H1 (cell line): Measurements from ENCODE around the gene GIT1. TPM values are rescaled to one million over a fixed set of nuclear protein-coding genes. Genes with fewer than 3 reads are reported as not detected.

Experiments used
- CTCF ChIA-PET: fragments of 300-600 bp; sonication (Branson Sonifier 250); formaldehyde crosslinking; loops from one replicate; lab custom pipeline; 2021; ENCODE audit not compliant: partially characterized antibody; lab: Charles Lee
- POLR2A ChIA-PET: fragments of 300-600 bp; sonication (Branson Sonifier 250); formaldehyde crosslinking; loops from one replicate; lab custom pipeline; 2021; ENCODE audit warnings: inconsistent platforms; ENCODE audit not compliant: partially characterized antibody; lab: Charles Lee
- DNase-seq, 2 experiments: peaks; one replicate each; pipeline versions ENCODE4 v3.0.0 to v3.0.0-alpha.2; 2010 to 2022; ENCODE audit warnings: low spot score in 2 of 2, low read depth in 1 of 2, mixed read lengths in 1 of 2
- FAIRE-seq: peaks from 2 replicates; lab custom pipeline; 2011; peaks lifted over from hg19 to GRCh38; lab: Jason Lieb, UNC
- H2AFZ ChIP-seq: 2 replicates; pipeline ENCODE4 v1.8.1; 2012; ENCODE audit warnings: low read length, inconsistent platforms
- H2AK5ac ChIP-seq: 2 replicates; pipeline ENCODE4 v1.6.1; 2013; ENCODE audit warnings: low read depth, low read length
- H2BK120ac ChIP-seq: replicated peaks from 2 replicates; pipeline ENCODE3; 2013; ENCODE audit warnings: low read depth, low read length, inconsistent platforms
- H2BK12ac ChIP-seq: 2 replicates; pipeline ENCODE4 v1.6.1; 2013; ENCODE audit warnings: low read depth, low read length
- H2BK15ac ChIP-seq: 2 replicates; pipeline ENCODE4 v1.6.1; 2013; ENCODE audit warnings: low read length
- H2BK20ac ChIP-seq: 2 replicates; pipeline ENCODE4 v1.6.1; 2013; ENCODE audit warnings: low read length
- H2BK5ac ChIP-seq: 2 replicates; pipeline ENCODE4 v1.6.1; 2013; ENCODE audit warnings: low read depth, low read length
- H3K14ac ChIP-seq: 2 replicates; pipeline ENCODE4 v1.6.1; 2013; ENCODE audit warnings: inconsistent platforms; ENCODE audit not compliant: insufficient read length
- H3K18ac ChIP-seq: 2 replicates; pipeline ENCODE4 v1.6.1; 2013; ENCODE audit warnings: low read length; ENCODE audit errors: extremely low read depth
- H3K23ac ChIP-seq: 2 replicates; pipeline ENCODE4 v1.6.1; 2013; ENCODE audit warnings: inconsistent platforms; ENCODE audit not compliant: insufficient read length
- H3K23me2 ChIP-seq: 2 replicates; pipeline ENCODE4 v1.6.1; 2013; ENCODE audit warnings: low read depth, low read length
- H3K27ac ChIP-seq: 2 replicates; pipeline ENCODE4 v1.6.1; 2011; ENCODE audit warnings: low read depth, low read length, inconsistent platforms
- H3K27me3 ChIP-seq, 4 experiments: replicated peaks in 1 of 4; 1 replicate in 1 of 4; 2 replicates in 3 of 4; pipeline versions ENCODE4 v1.6.1 to v1.8.1; 2011 to 2013; ENCODE audit warnings: low read length in 3 of 4, mild to moderate bottlenecking in 3 of 4, inconsistent platforms in 2 of 4, mixed read lengths in 2 of 4, moderate library complexity in 1 of 4; ENCODE audit not compliant: control insufficient read depth in 3 of 4, insufficient read depth in 3 of 4; ENCODE audit errors: extremely low read depth in 1 of 4
- H3K36me3 ChIP-seq, 4 experiments: 2 replicates each; pipeline versions ENCODE4 v1.6.1 to v1.8.1; 2011 to 2013; ENCODE audit warnings: mild to moderate bottlenecking in 4 of 4, low read length in 3 of 4, moderate library complexity in 2 of 4, control low read depth in 1 of 4, inconsistent platforms in 1 of 4; ENCODE audit not compliant: insufficient read depth in 4 of 4, control insufficient read depth in 2 of 4
- H3K4ac ChIP-seq: replicated peaks from 2 replicates; pipeline ENCODE3; 2013; ENCODE audit warnings: low read length, low read depth, mixed read lengths, inconsistent platforms; ENCODE audit not compliant: insufficient read length
- H3K4me1 ChIP-seq, 4 experiments: replicated peaks in 1 of 4; 1 replicate in 1 of 4; 2 replicates in 3 of 4; pipeline versions ENCODE4 v1.6.1 to v1.8.1; 2011 to 2013; ENCODE audit warnings: low read length in 3 of 4, inconsistent platforms in 2 of 4, mixed read lengths in 1 of 4; ENCODE audit not compliant: insufficient read depth in 4 of 4, control insufficient read depth in 3 of 4
- H3K4me2 ChIP-seq, 2 experiments: 2 replicates each; pipeline versions ENCODE4 v1.6.1 to v1.8.1; 2011 to 2013; ENCODE audit warnings: low read depth in 2 of 2, low read length in 2 of 2, control low read depth in 1 of 2, inconsistent platforms in 1 of 2, mild to moderate bottlenecking in 1 of 2; ENCODE audit not compliant: insufficient read depth in 1 of 2
- H3K4me3 ChIP-seq, 4 experiments: fragments of 200-600, 300-600 bp in 1 of 4; sonication (generic), shearing (Covaris generic), sonication (Bioruptor Twin) in 1 of 4; 2 replicates each; pipeline versions ENCODE4 v1.5.1 to v1.8.1; 2011 to 2016; ENCODE audit warnings: low read length in 4 of 4, low read depth in 3 of 4, control low read depth in 2 of 4, inconsistent platforms in 2 of 4, mild to moderate bottlenecking in 2 of 4, mixed read lengths in 1 of 4, moderate library complexity in 1 of 4; ENCODE audit not compliant: insufficient read depth in 2 of 4; ENCODE audit errors: extremely low read depth in 1 of 4
- H3K56ac ChIP-seq: replicated peaks from 2 replicates; pipeline ENCODE3; 2013; ENCODE audit warnings: low read depth, mild to moderate bottlenecking, mixed read lengths, low read length, inconsistent platforms; ENCODE audit not compliant: insufficient read length
- H3K79me1 ChIP-seq: 2 replicates; pipeline ENCODE4 v1.6.1; 2013; ENCODE audit warnings: low read depth, low read length, control low read depth
- H3K79me2 ChIP-seq, 2 experiments: 2 replicates each; pipeline versions ENCODE4 v1.6.1 to v1.8.1; 2012 to 2013; ENCODE audit warnings: low read length in 2 of 2, mild to moderate bottlenecking in 2 of 2, inconsistent platforms in 1 of 2; ENCODE audit not compliant: insufficient read depth in 2 of 2, control insufficient read depth in 1 of 2
- H3K9ac ChIP-seq, 4 experiments: replicated peaks in 1 of 4; 1 replicate in 1 of 4; 2 replicates in 3 of 4; pipeline versions ENCODE4 v1.6.1 to v1.8.1; 2011 to 2013; ENCODE audit warnings: low read depth in 3 of 4, low read length in 3 of 4, control low read depth in 2 of 4, mild to moderate bottlenecking in 2 of 4, moderate library complexity in 2 of 4, inconsistent platforms in 1 of 4; ENCODE audit errors: extremely low read depth in 1 of 4
- H3K9me3 ChIP-seq, 2 experiments: 2 replicates each; pipeline versions ENCODE4 v1.6.1 to v1.8.1; 2012 to 2013; ENCODE audit warnings: mild to moderate bottlenecking in 2 of 2, moderate library complexity in 2 of 2, control low read depth in 1 of 2, inconsistent platforms in 1 of 2, low read depth in 1 of 2, low read length in 1 of 2, mixed read lengths in 1 of 2; ENCODE audit not compliant: insufficient read depth in 2 of 2
- H4K20me1 ChIP-seq, 2 experiments: replicated peaks in 1 of 2; 2 replicates each; pipeline versions ENCODE3 to v1.8.1; 2011 to 2013; ENCODE audit warnings: inconsistent platforms in 2 of 2, low read length in 2 of 2, mild to moderate bottlenecking in 1 of 2; ENCODE audit not compliant: insufficient read depth in 2 of 2, control insufficient read depth in 1 of 2
- H4K5ac ChIP-seq: 2 replicates; pipeline ENCODE4 v1.6.1; 2013; ENCODE audit warnings: low read length, low read depth, mixed read lengths, inconsistent platforms; ENCODE audit not compliant: insufficient read length
- H4K8ac ChIP-seq: 2 replicates; pipeline ENCODE4 v1.8.0; 2013; ENCODE audit warnings: mild to moderate bottlenecking, moderate library complexity, low read length, inconsistent platforms; ENCODE audit not compliant: insufficient read depth; ENCODE audit errors: extremely low read depth
- H4K91ac ChIP-seq: replicated peaks from 2 replicates; pipeline ENCODE3; 2013; ENCODE audit warnings: low read length, mixed read lengths, inconsistent platforms; ENCODE audit not compliant: insufficient read length
- BRCA1 ChIP-seq: IDR thresholded peaks from 2 replicates; pipeline ENCODE4 v1.6.1; 2012; ENCODE audit warnings: low read depth, low read length, improper control_type of control experiment
- HDAC6 ChIP-seq: IDR thresholded peaks from one replicate; pipeline ENCODE4 v1.7.1; 2012; ENCODE audit warnings: low read depth, mild to moderate bottlenecking, inconsistent platforms, low read length, moderate library complexity
- MAFK ChIP-seq: IDR thresholded peaks from 2 replicates; pipeline ENCODE4 v1.6.1; 2012; ENCODE audit warnings: low read depth, mild to moderate bottlenecking, improper control_type of control experiment, low read length
- SP2 ChIP-seq: IDR thresholded peaks from 2 replicates; pipeline ENCODE4 v1.6.1; 2012; ENCODE audit warnings: mild to moderate bottlenecking, low read length, inconsistent platforms
- SUZ12 ChIP-seq: fragments of 200-600 bp; sonication (generic); IDR thresholded peaks from 2 replicates; pipeline ENCODE4 v1.6.1; 2012; ENCODE audit warnings: mild to moderate bottlenecking, inconsistent platforms, low read length, moderate library complexity, mixed read lengths
- WGBS, 2 experiments: shearing (Covaris generic) in 1 of 2; methylation state at CpG; one replicate each; pipeline versions ENCODE4 v1.1.6 to v1.1.7; 2013 to 2015; ENCODE audit warnings: low lambda C conversion rate in 2 of 2, mixed read lengths in 2 of 2, inconsistent platforms in 1 of 2, low coverage in 1 of 2, missing lambda C conversion rate in 1 of 2; ENCODE audit not compliant: insufficient replicate concordance in 2 of 2, insufficient coverage in 1 of 2, insufficient read length in 1 of 2; ENCODE audit errors: extremely low coverage in 1 of 2, missing lambda C conversion rate in 1 of 2; 5-methylcytosine and 5-hydroxymethylcytosine counted together
- polyA plus RNA-seq, 7 experiments: library from polyadenylated mRNA; depleted of rRNA in 3 of 7; stranded (reverse) in 5 of 7; unstranded in 2 of 7; fragments of >200 nt in 5 of 7; fragments of 200-250 nt in 2 of 7; gene quantifications; 1 replicate in 5 of 7; 2 replicates in 1 of 7; 4 replicates in 1 of 7; pipeline versions ENCODE4 v1.2.1 to v1.2.3, GENCODE V29; 2011 to 2013; ENCODE audit warnings: missing spikeins in 2 of 7, mixed read lengths in 2 of 7
- total RNA-seq: library from RNA; stranded (reverse); fragmentation: NEBNext Ultra II Directional; extraction: Animal tissue kit (Norgen Biotek cat#: 25700); gene quantifications from 2 replicates; pipeline ENCODE4 v1.2.1, GENCODE V29; 2021
- TF ChIP-seq, protein P1 (sequence below): IDR thresholded peaks from 2 replicates; pipeline ENCODE4 v1.6.1; 2011; ENCODE audit warnings: low read length, improper control_type of control experiment
- TF ChIP-seq, protein P2 (sequence below): IDR thresholded peaks from 2 replicates; pipeline ENCODE4 v1.6.1; 2012; ENCODE audit warnings: inconsistent platforms

The GIT1 gene
- total and polyA plus RNA-seq, 2 of the 8 experiments (the other 6 are each of a cell fraction or from before 2014, with no cell fraction given) = 62.4 to 63.0 TPM

DNA sequence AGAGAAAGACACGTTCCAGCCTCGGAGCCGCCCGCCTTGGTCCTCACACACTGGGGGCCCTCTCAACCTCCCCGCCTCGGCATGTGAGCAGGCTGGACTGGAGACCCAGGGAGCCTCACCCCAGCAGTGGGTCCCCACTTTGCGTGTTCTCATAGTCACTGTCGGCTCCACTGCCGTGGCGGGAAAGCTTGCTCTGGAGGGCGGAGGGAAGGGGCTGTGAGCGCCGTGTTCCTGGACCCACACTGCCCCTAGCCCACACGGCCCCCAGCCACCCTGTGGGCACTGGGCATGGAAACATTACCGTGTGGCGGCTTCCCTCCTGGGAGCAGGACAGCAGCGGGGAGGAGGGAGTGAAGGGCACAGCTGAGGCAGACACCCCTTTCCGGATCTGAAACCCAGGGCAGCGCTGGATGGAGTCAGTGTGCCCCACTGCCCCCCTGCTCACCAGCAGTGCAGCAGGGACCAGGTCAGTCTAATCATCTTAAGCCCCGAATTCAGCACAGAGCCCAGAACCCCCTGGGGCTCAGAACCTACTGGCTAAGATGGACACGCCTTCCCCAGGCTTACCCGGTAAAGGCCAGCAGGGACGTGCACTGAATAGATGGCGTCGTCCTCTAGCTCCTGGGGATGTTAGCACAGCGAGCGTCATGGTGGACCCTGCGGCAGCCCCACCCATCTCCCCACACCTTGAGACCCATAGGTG lies 13.8 kb downstream of the GIT1 start:
- Histone ChIP-seq H3K79me1 (no peaks in the 10 kb centered on the region), H3K23ac (no peak overlapping the region), H3K18ac (no peak overlapping the region), H3K4ac (no peak overlapping the region), H3K27me3 (peaks cover 0 to 11% (median 3%) of the 10 kb centered on the region in 4 experiments; a peak in 2 of 7 replicates), H3K9me3 (no peaks in the 10 kb centered on the region), H3K4me2 (no peak overlapping the region), H3K27ac (no peak overlapping the region), H3K9ac (no peak overlapping the region), H3K14ac (no peak overlapping the region), H2BK5ac (no peak overlapping the region), H4K20me1 (peaks cover 1 to 5% of the 10 kb centered on the region in 2 experiments), H2AK5ac (no peak overlapping the region), H4K5ac (no peak overlapping the region), H2BK120ac (no peak overlapping the region), H2BK12ac (no peak overlapping the region), H3K23me2 (no peaks in the 10 kb centered on the region; the same call in 1 of the 2 replicates), H4K91ac (no peak overlapping the region), H3K56ac (no peak overlapping the region), H3K4me3 (no peak overlapping the region), H4K8ac (no peak overlapping the region), H3K36me3 (peaks cover 9 to 30% (median 15%) of the 10 kb centered on the region in 4 experiments; a peak in 6 of 8 replicates), H3K79me2 (no peaks in the 10 kb centered on the region), H2BK15ac (no peak overlapping the region), H2BK20ac (no peak overlapping the region), H3K4me1 (no peaks in the 10 kb centered on the region; a peak in 1 of 7 replicates), H2AFZ (no peak overlapping the region)
- FAIRE-seq (no peak), DNase-seq (no peak)
- CTCF ChIA-PET = interaction anchor here (0.9 to 15.3 kb wide), 7 partner anchors 8 to 199 kb away, joined by 3 to 193 read pairs (median 11); partner anchors contain the start of genes ANKRD13B and CORO6
- 92% methylated on average over 28 of the region's 28 CpGs; no CpG with 5 or more reads in 1 of the 2 experiments for WGBS, 2 experiments
- POLR2A ChIA-PET = interaction anchor here (0.6 to 2.8 kb wide), 6 partner anchors 9 to 932 kb away, joined by 3 to 12 read pairs (median 4); partner anchors contain the start of genes ABHD15 and ANKRD13B
- TF ChIP-seq HDAC6 (no peak), BRCA1 (no peak), SUZ12 (no peak), SP2 (no peak), MAFK (no peak)
- TF ChIP-seq, protein P1, sequence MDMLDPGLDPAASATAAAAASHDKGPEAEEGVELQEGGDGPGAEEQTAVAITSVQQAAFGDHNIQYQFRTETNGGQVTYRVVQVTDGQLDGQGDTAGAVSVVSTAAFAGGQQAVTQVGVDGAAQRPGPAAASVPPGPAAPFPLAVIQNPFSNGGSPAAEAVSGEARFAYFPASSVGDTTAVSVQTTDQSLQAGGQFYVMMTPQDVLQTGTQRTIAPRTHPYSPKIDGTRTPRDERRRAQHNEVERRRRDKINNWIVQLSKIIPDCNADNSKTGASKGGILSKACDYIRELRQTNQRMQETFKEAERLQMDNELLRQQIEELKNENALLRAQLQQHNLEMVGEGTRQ = no peak
- TF ChIP-seq, protein P2, sequence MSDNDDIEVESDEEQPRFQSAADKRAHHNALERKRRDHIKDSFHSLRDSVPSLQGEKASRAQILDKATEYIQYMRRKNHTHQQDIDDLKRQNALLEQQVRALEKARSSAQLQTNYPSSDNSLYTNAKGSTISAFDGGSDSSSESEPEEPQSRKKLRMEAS = no peak
